WERI-Rb-1 (cell line): ENCODE measurements around the gene P2RX5.

Experiments
- DNase-seq: peaks from one replicate; pipeline ENCODE4 v3.0.0-alpha.2; 2020
- H3K27ac ChIP-seq: fragments of 250-450 bp; sonication (Bioruptor Pico); 2 replicates; pipeline ENCODE4 v1.5.1; 2020; ENCODE audit warnings: mild to moderate bottlenecking, moderate library complexity
- H3K27me3 ChIP-seq: fragments of 250-450 bp; sonication (Bioruptor Pico); 2 replicates; pipeline ENCODE4 v1.5.1; 2021; ENCODE audit warnings: mild to moderate bottlenecking, low read depth, moderate library complexity; ENCODE audit not compliant: insufficient read depth, severe bottlenecking
- H3K36me3 ChIP-seq: fragments of 250-450 bp; sonication (Bioruptor Pico); 2 replicates; pipeline ENCODE4 v1.5.1; 2020; ENCODE audit warnings: mild to moderate bottlenecking, moderate library complexity
- H3K4me3 ChIP-seq: 2 replicates; pipeline ENCODE4 v1.5.1; 2011; ENCODE audit warnings: low read depth, mild to moderate bottlenecking, control low read depth, low read length
- H3K9me3 ChIP-seq: fragments of 250-450 bp; sonication (Bioruptor Pico); 2 replicates; pipeline ENCODE4 v1.5.1; 2021; ENCODE audit warnings: mild to moderate bottlenecking, moderate library complexity; ENCODE audit not compliant: severe bottlenecking
- CTCF ChIP-seq: IDR thresholded peaks from 2 replicates; pipeline ENCODE4 v1.5.1; 2011; ENCODE audit warnings: low read depth, mild to moderate bottlenecking, control low read depth, inconsistent platforms, low read length

The P2RX5 gene

GRCh38 chr17:3693829-3694231 is 2.1 kb downstream of the P2RX5 start:
- no peak overlapping the region for H3K27ac ChIP-seq
- H3K4me3 ChIP-seq = no peak overlapping the region
- no peaks in the 10 kb centered on the region for H3K27me3 ChIP-seq
- TF ChIP-seq CTCF = no peak
- no peaks in the 10 kb centered on the region for H3K9me3 ChIP-seq
- DNase-seq = no peak
- no peaks in the 10 kb centered on the region for H3K36me3 ChIP-seq

- TF ChIP-seq CTCF = no peak
- Histone ChIP-seq H3K27me3 (no peaks in the 10 kb centered on the region), H3K9me3 (no peaks in the 10 kb centered on the region), H3K27ac (no peak overlapping the region), H3K4me3 (no peak overlapping the region), H3K36me3 (no peaks in the 10 kb centered on the region)
- DNase-seq = no peak
Measured at GRCh38 chr17:3693141-3693540, 2.8 kb downstream of the P2RX5 start.

GRCh38 chr17:3692346-3692745 is 3.6 kb downstream of the P2RX5 start:
- H3K27ac ChIP-seq = no peak overlapping the region
- H3K9me3 ChIP-seq = no peaks in the 10 kb centered on the region
- H3K27me3 ChIP-seq = no peaks in the 10 kb centered on the region
- peak; percentile 37; the same call in 1 of the 2 replicates for TF ChIP-seq CTCF
- no peaks in the 10 kb centered on the region for H3K36me3 ChIP-seq
- DNase-seq = no peak
- H3K4me3 ChIP-seq = no peak overlapping the region

GRCh38 chr17:3691617-3692067 is 4.3 kb downstream of the P2RX5 start:
- Histone ChIP-seq H3K9me3 (no peaks in the 10 kb centered on the region), H3K27ac (no peak overlapping the region), H3K4me3 (no peak overlapping the region), H3K27me3 (no peaks in the 10 kb centered on the region), H3K36me3 (no peaks in the 10 kb centered on the region)
- peak; percentile 61 for TF ChIP-seq CTCF
- peak; percentile 25 for DNase-seq

- TF ChIP-seq CTCF = no peak
- H3K4me3 ChIP-seq = no peak overlapping the region
- no peak for DNase-seq
- no peaks in the 10 kb centered on the region for H3K9me3 ChIP-seq
- no peaks in the 10 kb centered on the region for H3K27me3 ChIP-seq
- H3K27ac ChIP-seq = no peak overlapping the region
- H3K36me3 ChIP-seq = no peaks in the 10 kb centered on the region
Measured at GRCh38 chr17:3690094-3690715, 5.8 kb downstream of the P2RX5 start.
